ENCODE data around the gene CDH13.

GRCh38 chr16:83023640-83024039, 396.9 kb downstream of the CDH13 start:
- TF ChIP-seq CTCF (conservative IDR thresholded peaks at IDR 0.05; ENCODE audit: low read depth, low read length) (no peak), EZH2 (IDR thresholded peaks at IDR 0.05; ENCODE audit: borderline replicate concordance, low read depth, low read length, poor library complexity, severe bottlenecking) (no peak)

All from A673 (cell line).